HG03066 (cell line): Measurements from ENCODE around the gene HLA-DRB1.
"Not testable (repeated sequence)": the region's sequence is repeated elsewhere in the genome, so short reads cannot be mapped to it uniquely, and the experiment has no call there.

Source experiments
- ATAC-seq: cut with Tn5 transposase; IDR thresholded peaks from one replicate; pipeline ENCODE4 v1.9.1; 2021; ENCODE audit warnings: low read depth; ENCODE audit not compliant: unreplicated experiment

HLA-DRB1 gene

GRCh38 chr6:32589596-32590449, at the start of gene HLA-DRB1:
TSS of gene HLA-DRB1 (minus strand) at chr6:32589848. CDS start at chr6:32589742, 106 bp downstream.
- peak; percentile 91 for ATAC-seq

- no peak for ATAC-seq
These were observed 49.0 kb upstream of the HLA-DRB1 start for GRCh38 chr6:32638532-32639219.

GRCh38 chr6:32637883-32638282, 48.2 kb upstream of the HLA-DRB1 start:
- no peak for ATAC-seq

GRCh38 chr6:32637219-32637880, 47.7 kb upstream of the HLA-DRB1 start, which contains the start of gene HLA-DQA1:
TSS of gene HLA-DQA1 (plus strand) at chr6:32637406. CDS start at chr6:32637459, 53 bp downstream.
- peak; percentile 63 for ATAC-seq

GRCh38 chr6:32635526-32636123, 46.0 kb upstream of the HLA-DRB1 start:
- no peak for ATAC-seq

GRCh38 chr6:32629793-32630192, 40.1 kb upstream of the HLA-DRB1 start:
- not testable (repeated sequence) for ATAC-seq

- ATAC-seq = no peak
These were observed 38.2 kb upstream of the HLA-DRB1 start for GRCh38 chr6:32627831-32628230.

- ATAC-seq = no peak
These were observed 37.6 kb upstream of the HLA-DRB1 start for GRCh38 chr6:32627249-32627648.

GRCh38 chr6:32625137-32625536, 35.5 kb upstream of the HLA-DRB1 start:
- no peak for ATAC-seq

GRCh38 chr6:32624565-32624964, 34.9 kb upstream of the HLA-DRB1 start:
- ATAC-seq = no peak

- ATAC-seq = no peak
These were observed 34.0 kb upstream of the HLA-DRB1 start for GRCh38 chr6:32623693-32624092.

- peak; percentile 63 for ATAC-seq
These were observed 33.1 kb upstream of the HLA-DRB1 start for GRCh38 chr6:32622545-32623401.

- no peak for ATAC-seq
These were observed 31.7 kb upstream of the HLA-DRB1 start for GRCh38 chr6:32621372-32621771.

GRCh38 chr6:32617751-32618150, 28.1 kb upstream of the HLA-DRB1 start:
- ATAC-seq = no peak

GRCh38 chr6:32615885-32616532, 26.4 kb upstream of the HLA-DRB1 start:
- ATAC-seq = no peak

- ATAC-seq = no peak
These were observed 24.9 kb upstream of the HLA-DRB1 start for GRCh38 chr6:32614366-32615081.

- ATAC-seq = no peak
These were observed 23.8 kb upstream of the HLA-DRB1 start for GRCh38 chr6:32613475-32613874.

- ATAC-seq = no peak
These were observed 21.1 kb upstream of the HLA-DRB1 start for GRCh38 chr6:32610682-32611296.
